Upper lobe of left lung (tissue), 4 donors: Measurements from ENCODE around the gene KCNAB3.

Experiments used
- EP300 ChIP-seq, 4 donors: sonication (generic); formaldehyde crosslinking; IDR thresholded peaks; one replicate each; pipeline ENCODE4 v1.5.1; 2017; ENCODE audit warnings: antibody characterized with exemption in 4 of 4, control low read depth in 2 of 4
- POLR2A ChIP-seq, 4 donors: fragments of 450-650 bp; IDR thresholded peaks; one replicate each; pipeline ENCODE4 v1.5.1; 2016 to 2017; ENCODE audit warnings: antibody characterized with exemption in 4 of 4, mild to moderate bottlenecking in 2 of 4
- TF ChIP-seq, protein P1 (sequence below), 6 experiments: fragments of 450-650 bp in 4 of 6; fragments of 200-600 bp in 2 of 6; sonication (generic) in 2 of 6; IDR thresholded peaks; one replicate each; pipeline ENCODE4 v1.5.1; 2016 to 2019; ENCODE audit warnings: antibody characterized with exemption in 6 of 6

- no peak for TF ChIP-seq POLR2A (IDR thresholded peaks at IDR 0.05)
- TF ChIP-seq EP300 (IDR thresholded peaks at IDR 0.05) = no peak
- TF ChIP-seq, protein P1, sequence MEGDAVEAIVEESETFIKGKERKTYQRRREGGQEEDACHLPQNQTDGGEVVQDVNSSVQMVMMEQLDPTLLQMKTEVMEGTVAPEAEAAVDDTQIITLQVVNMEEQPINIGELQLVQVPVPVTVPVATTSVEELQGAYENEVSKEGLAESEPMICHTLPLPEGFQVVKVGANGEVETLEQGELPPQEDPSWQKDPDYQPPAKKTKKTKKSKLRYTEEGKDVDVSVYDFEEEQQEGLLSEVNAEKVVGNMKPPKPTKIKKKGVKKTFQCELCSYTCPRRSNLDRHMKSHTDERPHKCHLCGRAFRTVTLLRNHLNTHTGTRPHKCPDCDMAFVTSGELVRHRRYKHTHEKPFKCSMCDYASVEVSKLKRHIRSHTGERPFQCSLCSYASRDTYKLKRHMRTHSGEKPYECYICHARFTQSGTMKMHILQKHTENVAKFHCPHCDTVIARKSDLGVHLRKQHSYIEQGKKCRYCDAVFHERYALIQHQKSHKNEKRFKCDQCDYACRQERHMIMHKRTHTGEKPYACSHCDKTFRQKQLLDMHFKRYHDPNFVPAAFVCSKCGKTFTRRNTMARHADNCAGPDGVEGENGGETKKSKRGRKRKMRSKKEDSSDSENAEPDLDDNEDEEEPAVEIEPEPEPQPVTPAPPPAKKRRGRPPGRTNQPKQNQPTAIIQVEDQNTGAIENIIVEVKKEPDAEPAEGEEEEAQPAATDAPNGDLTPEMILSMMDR (IDR thresholded peaks at IDR 0.05) = no peak
Measured at GRCh38 chr17:7894226-7894625, 35.4 kb downstream of the KCNAB3 start.
